ENCODE results near the gene STEAP1.
"Not testable (repeated sequence)": the region's sequence is repeated elsewhere in the genome, so short reads cannot be mapped to it uniquely, and the experiment has no call there.

Gene STEAP1

GRCh38 chr7:90153943-90154771, at the start of gene STEAP1:
TSS of gene STEAP1 (plus strand) at chr7:90154469. CDS start at chr7:90159789, 5,320 bp downstream.
- Histone ChIP-seq H3K4me1 (ENCODE audit: control insufficient read depth, insufficient read depth, low read length) (peaks cover 17% of the 10 kb centered on the region; the same call in 1 of the 2 replicates), H3K9ac (ENCODE audit: low read depth, low read length) (peak within 1 kb of the TSS; percentile 75), H3K4me3 (ENCODE audit: low read depth, low read length) (peak within 1 kb of the TSS; percentile 89)
- not testable (repeated sequence) for H3K9me3 ChIP-seq (ENCODE audit: control insufficient read depth, insufficient read depth, low read length); H3K27me3 ChIP-seq (ENCODE audit: control insufficient read depth, insufficient read depth, low read length); H3K36me3 ChIP-seq (ENCODE audit: control insufficient read depth, insufficient read depth, low read length); H3K27ac ChIP-seq (ENCODE audit: low read depth, low read length)

DNA sequence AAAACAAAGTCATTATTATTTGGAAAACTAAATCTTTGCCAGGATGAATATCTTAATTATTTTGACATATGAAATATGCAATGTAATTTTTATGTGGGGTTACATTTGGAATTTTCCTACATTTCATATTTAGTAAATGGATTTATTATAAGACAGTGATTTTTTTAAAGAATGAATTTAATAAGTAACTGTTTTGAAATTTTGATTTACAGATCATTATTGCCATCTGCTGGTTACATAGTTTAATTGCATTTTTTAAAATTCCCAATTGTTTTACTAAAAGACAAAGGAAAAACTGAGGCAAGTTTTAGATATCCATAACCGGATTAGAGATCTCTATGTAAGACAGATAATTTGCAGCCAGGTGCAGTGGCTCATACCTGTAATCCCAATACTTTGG, 39.3 kb upstream of the STEAP1 start:
- H3K9me3 ChIP-seq (ENCODE audit: control insufficient read depth, insufficient read depth, low read length); H3K4me3 ChIP-seq (ENCODE audit: low read depth, low read length); H3K4me1 ChIP-seq (ENCODE audit: control insufficient read depth, insufficient read depth, low read length); H3K27ac ChIP-seq (ENCODE audit: low read depth, low read length); H3K9ac ChIP-seq (ENCODE audit: low read depth, low read length); H3K36me3 ChIP-seq (ENCODE audit: control insufficient read depth, insufficient read depth, low read length): not testable (repeated sequence)
- peaks cover 28% of the 10 kb centered on the region for H3K27me3 ChIP-seq (ENCODE audit: control insufficient read depth, insufficient read depth, low read length)

DNA sequence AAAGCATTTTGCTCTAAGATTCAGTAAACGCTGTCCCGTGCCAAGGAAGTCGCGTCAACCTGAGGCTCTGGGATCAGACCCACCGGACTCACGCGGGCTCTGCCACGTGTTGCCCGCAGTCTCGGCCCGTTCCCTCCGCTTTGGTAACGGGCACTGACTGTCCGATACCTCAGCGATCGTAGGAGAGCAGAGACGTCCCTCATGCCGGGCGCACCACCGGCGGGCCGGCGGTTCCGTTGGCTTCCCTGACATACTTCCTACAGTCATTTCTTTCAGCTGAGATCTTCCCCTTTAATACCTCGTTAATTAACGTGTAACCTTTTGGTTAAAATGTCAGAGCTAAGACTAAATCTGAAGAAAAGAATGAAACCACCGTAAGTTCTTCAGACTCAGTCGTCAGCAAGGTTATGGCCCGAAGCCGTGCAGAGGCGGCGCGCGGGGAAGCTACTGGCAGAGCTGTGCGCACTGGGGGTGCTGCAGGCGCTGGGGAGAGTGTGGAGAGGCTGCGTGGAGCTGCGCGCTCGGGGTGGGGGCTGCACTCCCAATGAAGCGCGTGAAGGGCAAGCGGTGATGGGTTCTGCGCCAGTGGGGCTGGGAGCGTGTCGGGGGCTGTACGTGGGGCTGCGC, 35.6 kb upstream of the STEAP1 start:
- H3K9me3 ChIP-seq (ENCODE audit: control insufficient read depth, insufficient read depth, low read length); H3K4me1 ChIP-seq (ENCODE audit: control insufficient read depth, insufficient read depth, low read length); H3K27ac ChIP-seq (ENCODE audit: low read depth, low read length); H3K9ac ChIP-seq (ENCODE audit: low read depth, low read length); H3K36me3 ChIP-seq (ENCODE audit: control insufficient read depth, insufficient read depth, low read length): not testable (repeated sequence)
- Histone ChIP-seq H3K4me3 (ENCODE audit: low read depth, low read length) (peak overlapping the region; percentile 58), H3K27me3 (ENCODE audit: control insufficient read depth, insufficient read depth, low read length) (peaks cover 32% of the 10 kb centered on the region)

- Histone ChIP-seq H3K36me3 (ENCODE audit: control insufficient read depth, insufficient read depth, low read length) (no peaks in the 10 kb centered on the region), H3K9me3 (ENCODE audit: control insufficient read depth, insufficient read depth, low read length) (no peaks in the 10 kb centered on the region), H3K9ac (ENCODE audit: low read depth, low read length) (no peak overlapping the region), H3K27me3 (ENCODE audit: control insufficient read depth, insufficient read depth, low read length) (peaks cover 32% of the 10 kb centered on the region), H3K4me3 (ENCODE audit: low read depth, low read length) (peak overlapping the region; percentile 58), H3K27ac (ENCODE audit: low read depth, low read length) (no peak overlapping the region), H3K4me1 (ENCODE audit: control insufficient read depth, insufficient read depth, low read length) (no peaks in the 10 kb centered on the region)
Measured at GRCh38 chr7:90119178-90119971, 34.9 kb upstream of the STEAP1 start.

GRCh38 chr7:90120205-90120604, 34.1 kb upstream of the STEAP1 start:
- not testable (repeated sequence) for H3K9me3 ChIP-seq (ENCODE audit: control insufficient read depth, insufficient read depth, low read length); H3K27ac ChIP-seq (ENCODE audit: low read depth, low read length); H3K9ac ChIP-seq (ENCODE audit: low read depth, low read length); H3K36me3 ChIP-seq (ENCODE audit: control insufficient read depth, insufficient read depth, low read length); H3K4me1 ChIP-seq (ENCODE audit: control insufficient read depth, insufficient read depth, low read length)
- peaks cover 32% of the 10 kb centered on the region for H3K27me3 ChIP-seq (ENCODE audit: control insufficient read depth, insufficient read depth, low read length)
- H3K4me3 ChIP-seq (ENCODE audit: low read depth, low read length) = 0 out of 2 replicates have a peak overlapping the region, but pooled peaks have one; percentile 58

DNA sequence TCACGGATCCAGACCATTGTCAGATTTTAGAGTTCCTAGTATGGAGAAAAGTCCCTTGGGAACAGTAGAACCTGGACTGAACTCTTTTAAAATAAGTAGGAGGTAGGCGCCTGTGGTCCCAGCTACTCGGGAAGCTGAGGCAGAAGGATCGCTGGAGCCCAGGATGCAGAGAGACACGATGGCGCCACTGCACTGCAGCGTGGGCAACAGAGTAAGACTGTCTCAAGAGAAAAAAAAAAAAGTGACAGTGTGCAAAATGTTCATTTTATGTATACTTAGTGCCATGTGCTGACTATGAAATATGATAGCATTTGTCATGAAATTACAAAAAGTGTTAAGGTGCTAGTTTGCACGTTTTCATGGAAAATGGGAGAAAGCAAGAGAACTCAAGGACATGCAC, 22.5 kb upstream of the STEAP1 start:
- H3K4me3 ChIP-seq (ENCODE audit: low read depth, low read length); H3K4me1 ChIP-seq (ENCODE audit: control insufficient read depth, insufficient read depth, low read length); H3K9me3 ChIP-seq (ENCODE audit: control insufficient read depth, insufficient read depth, low read length); H3K27ac ChIP-seq (ENCODE audit: low read depth, low read length); H3K27me3 ChIP-seq (ENCODE audit: control insufficient read depth, insufficient read depth, low read length); H3K36me3 ChIP-seq (ENCODE audit: control insufficient read depth, insufficient read depth, low read length); H3K9ac ChIP-seq (ENCODE audit: low read depth, low read length): not testable (repeated sequence)

DNA sequence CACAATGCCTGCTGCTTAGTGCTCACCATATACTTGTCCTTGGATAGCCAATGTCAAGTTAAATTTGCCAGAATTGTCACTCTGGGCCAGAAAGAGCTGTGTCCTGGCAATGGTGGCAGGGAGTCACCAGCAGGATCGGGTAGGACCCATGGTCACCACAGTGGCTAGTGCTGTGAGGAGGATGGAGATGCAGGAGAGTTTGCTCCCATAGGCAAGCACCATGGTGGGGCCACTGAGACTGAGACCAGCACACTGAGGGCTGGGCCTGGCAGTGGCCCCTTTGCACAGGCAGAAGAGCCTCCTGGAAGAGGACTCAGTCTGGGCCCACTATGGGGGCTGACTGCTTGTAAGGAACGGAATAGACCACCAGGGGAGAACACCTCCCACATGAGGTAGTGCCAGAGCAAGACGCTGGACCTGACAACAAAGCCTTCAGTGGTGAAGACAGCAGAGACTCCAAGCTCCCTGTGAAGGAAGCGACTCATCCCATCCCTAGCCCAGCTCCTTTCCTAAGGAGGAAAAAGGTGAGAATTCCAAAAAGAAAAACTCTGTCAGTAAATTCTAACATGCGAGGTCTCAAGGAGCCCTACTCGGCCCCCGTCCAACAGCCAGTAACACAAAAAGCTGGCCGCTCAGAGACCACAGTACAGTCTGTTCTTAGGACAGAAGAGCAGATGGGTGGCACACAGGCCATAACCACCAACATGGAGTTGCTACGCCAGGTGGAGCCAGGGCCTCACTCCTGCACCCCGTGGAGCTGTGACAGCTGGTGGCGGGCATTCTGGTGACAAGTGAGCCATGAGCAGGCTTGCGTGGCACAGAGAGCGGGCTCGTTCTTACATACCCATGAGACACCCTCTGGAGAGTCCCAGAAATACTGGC, 6.9 kb upstream of the STEAP1 start:
- H3K9ac ChIP-seq (ENCODE audit: low read depth, low read length); H3K36me3 ChIP-seq (ENCODE audit: control insufficient read depth, insufficient read depth, low read length); H3K27ac ChIP-seq (ENCODE audit: low read depth, low read length); H3K4me3 ChIP-seq (ENCODE audit: low read depth, low read length); H3K9me3 ChIP-seq (ENCODE audit: control insufficient read depth, insufficient read depth, low read length); H3K27me3 ChIP-seq (ENCODE audit: control insufficient read depth, insufficient read depth, low read length): not testable (repeated sequence)
- peaks cover 12% of the 10 kb centered on the region; the same call in 1 of the 2 replicates for H3K4me1 ChIP-seq (ENCODE audit: control insufficient read depth, insufficient read depth, low read length)

DNA sequence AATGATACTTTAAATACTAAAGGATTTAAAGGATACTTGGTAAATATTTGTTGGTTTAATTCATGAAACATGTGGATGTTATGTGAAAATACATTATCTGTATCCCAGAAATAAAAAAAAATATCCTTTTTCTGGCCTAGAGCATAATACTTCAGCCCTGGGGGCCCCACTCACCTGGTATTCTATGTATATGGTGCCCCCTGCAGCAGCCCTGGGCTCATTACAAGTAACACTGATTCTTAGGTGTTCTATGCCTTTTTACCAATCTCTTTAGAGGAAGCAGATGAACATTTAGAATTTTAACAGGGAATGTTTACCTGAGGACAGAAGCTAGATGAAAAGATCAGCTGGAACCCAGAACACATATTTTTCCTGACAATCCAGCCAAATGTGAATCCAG, 4.8 kb upstream of the STEAP1 start:
- H3K9me3 ChIP-seq (ENCODE audit: control insufficient read depth, insufficient read depth, low read length); H3K36me3 ChIP-seq (ENCODE audit: control insufficient read depth, insufficient read depth, low read length); H3K4me3 ChIP-seq (ENCODE audit: low read depth, low read length); H3K27me3 ChIP-seq (ENCODE audit: control insufficient read depth, insufficient read depth, low read length); H3K9ac ChIP-seq (ENCODE audit: low read depth, low read length); H3K27ac ChIP-seq (ENCODE audit: low read depth, low read length): not testable (repeated sequence)
- H3K4me1 ChIP-seq (ENCODE audit: control insufficient read depth, insufficient read depth, low read length) = peaks cover 14% of the 10 kb centered on the region; the same call in 1 of the 2 replicates

- H3K9ac ChIP-seq (ENCODE audit: low read depth, low read length); H3K27me3 ChIP-seq (ENCODE audit: control insufficient read depth, insufficient read depth, low read length); H3K9me3 ChIP-seq (ENCODE audit: control insufficient read depth, insufficient read depth, low read length); H3K36me3 ChIP-seq (ENCODE audit: control insufficient read depth, insufficient read depth, low read length): not testable (repeated sequence)
- H3K4me1 ChIP-seq (ENCODE audit: control insufficient read depth, insufficient read depth, low read length) = peaks cover 17% of the 10 kb centered on the region; the same call in 1 of the 2 replicates
- peak overlapping the region; percentile 26; the same call in 1 of the 2 replicates for H3K4me3 ChIP-seq (ENCODE audit: low read depth, low read length)
- peak overlapping the region; percentile 61 for H3K27ac ChIP-seq (ENCODE audit: low read depth, low read length)
Measured at GRCh38 chr7:90151884-90152283, 2.4 kb upstream of the STEAP1 start.

- H3K9ac ChIP-seq (ENCODE audit: low read depth, low read length); H3K27me3 ChIP-seq (ENCODE audit: control insufficient read depth, insufficient read depth, low read length); H3K9me3 ChIP-seq (ENCODE audit: control insufficient read depth, insufficient read depth, low read length); H3K4me3 ChIP-seq (ENCODE audit: low read depth, low read length); H3K27ac ChIP-seq (ENCODE audit: low read depth, low read length); H3K36me3 ChIP-seq (ENCODE audit: control insufficient read depth, insufficient read depth, low read length): not testable (repeated sequence)
- peaks cover 17% of the 10 kb centered on the region; the same call in 1 of the 2 replicates for H3K4me1 ChIP-seq (ENCODE audit: control insufficient read depth, insufficient read depth, low read length)
Measured at GRCh38 chr7:90152642-90153253, 1.5 kb upstream of the STEAP1 start.
